T-helper 2 cell treated with Interferon-gamma antibody and Interleukin-4, amounts not matched to agents 5 μg/mL and 100 μg/mL, for 36 hours (primary cell): ENCODE results near the gene NLRP2B.
"Not testable (repeated sequence)": the region's sequence is repeated elsewhere in the genome, so short reads cannot be mapped to it uniquely, and the experiment has no call there.

ENCODE experiments used
- DNase-seq: peaks from one replicate; pipeline ENCODE4 v3.0.0; 2021; ENCODE audit warnings: low spot score
- H3K27ac Mint-ChIP-seq: one replicate; pipeline ENCODE4 v1.8.0; 2021; ENCODE audit warnings: mild to moderate bottlenecking, mixed read lengths
- H3K27me3 Mint-ChIP-seq: one replicate; pipeline ENCODE4 v1.8.0; 2021; ENCODE audit warnings: low read depth, mixed read lengths
- H3K36me3 Mint-ChIP-seq: one replicate; pipeline ENCODE4 v1.8.0; 2021; ENCODE audit warnings: low read depth, mixed read lengths
- H3K4me1 Mint-ChIP-seq: one replicate; pipeline ENCODE4 v1.8.0; 2021; ENCODE audit warnings: low read depth, mixed read lengths
- H3K4me3 Mint-ChIP-seq: one replicate; pipeline ENCODE4 v1.8.0; 2022; ENCODE audit warnings: mild to moderate bottlenecking, moderate library complexity, mixed read lengths
- H3K9me3 Mint-ChIP-seq: one replicate; pipeline ENCODE4 v1.8.0; 2021; ENCODE audit warnings: mixed read lengths

The NLRP2B gene

GRCh38 chrX:57680160-57680559, at the start of gene NLRP2B:
TSS of gene NLRP2B (minus strand) at chrX:57680260.
- no peaks in the 10 kb centered on the region for H3K27me3 Mint-ChIP-seq
- no peaks in the 10 kb centered on the region for H3K36me3 Mint-ChIP-seq
- no peak within 1 kb of the TSS for H3K27ac Mint-ChIP-seq
- H3K9me3 Mint-ChIP-seq = no peaks in the 10 kb centered on the region
- no peak within 1 kb of the TSS for H3K4me3 Mint-ChIP-seq
- H3K4me1 Mint-ChIP-seq = no peaks in the 10 kb centered on the region
- no peak for DNase-seq

GRCh38 chrX:57725995-57726394, 45.9 kb upstream of the NLRP2B start:
- H3K27ac Mint-ChIP-seq, H3K4me1 Mint-ChIP-seq, H3K27me3 Mint-ChIP-seq, H3K36me3 Mint-ChIP-seq, H3K4me3 Mint-ChIP-seq, DNase-seq: not testable (repeated sequence)
- peaks cover 12% of the 10 kb centered on the region for H3K9me3 Mint-ChIP-seq

- Mint-ChIP-seq H3K4me1 (no peaks in the 10 kb centered on the region), H3K27me3 (no peaks in the 10 kb centered on the region), H3K9me3 (no peaks in the 10 kb centered on the region), H3K4me3 (no peak overlapping the region), H3K36me3 (no peaks in the 10 kb centered on the region), H3K27ac (no peak overlapping the region)
- DNase-seq = no peak
Measured at GRCh38 chrX:57681341-57681740, 1.3 kb upstream of the NLRP2B start.

GRCh38 chrX:57678686-57679428, 1.2 kb downstream of the NLRP2B start:
- no peaks in the 10 kb centered on the region for H3K4me1 Mint-ChIP-seq
- no peak for DNase-seq
- no peaks in the 10 kb centered on the region for H3K36me3 Mint-ChIP-seq
- peaks cover under 1% of the 10 kb centered on the region for H3K9me3 Mint-ChIP-seq
- H3K27me3 Mint-ChIP-seq = no peaks in the 10 kb centered on the region
- H3K4me3 Mint-ChIP-seq = no peak overlapping the region
- H3K27ac Mint-ChIP-seq = no peak overlapping the region

- Mint-ChIP-seq H3K27ac (no peak overlapping the region), H3K36me3 (no peaks in the 10 kb centered on the region), H3K4me3 (no peak overlapping the region), H3K9me3 (peaks cover 4% of the 10 kb centered on the region), H3K27me3 (no peaks in the 10 kb centered on the region), H3K4me1 (no peaks in the 10 kb centered on the region)
- DNase-seq = no peak
Measured at GRCh38 chrX:57677132-57677858, 2.8 kb downstream of the NLRP2B start.

GRCh38 chrX:57675320-57675719, 4.7 kb downstream of the NLRP2B start:
- no peak for DNase-seq
- Mint-ChIP-seq H3K9me3 (peaks cover 4% of the 10 kb centered on the region), H3K36me3 (no peaks in the 10 kb centered on the region), H3K27ac (no peak overlapping the region), H3K4me3 (no peak overlapping the region), H3K27me3 (no peaks in the 10 kb centered on the region), H3K4me1 (no peaks in the 10 kb centered on the region)

GRCh38 chrX:57674861-57675260, 5.2 kb downstream of the NLRP2B start:
- no peak overlapping the region for H3K4me3 Mint-ChIP-seq
- no peak for DNase-seq
- H3K27ac Mint-ChIP-seq = no peak overlapping the region
- H3K4me1 Mint-ChIP-seq = no peaks in the 10 kb centered on the region
- H3K27me3 Mint-ChIP-seq = no peaks in the 10 kb centered on the region
- H3K9me3 Mint-ChIP-seq = peaks cover 4% of the 10 kb centered on the region
- no peaks in the 10 kb centered on the region for H3K36me3 Mint-ChIP-seq

- no peaks in the 10 kb centered on the region for H3K4me1 Mint-ChIP-seq
- no peaks in the 10 kb centered on the region for H3K36me3 Mint-ChIP-seq
- no peak for DNase-seq
- H3K9me3 Mint-ChIP-seq = peaks cover 4% of the 10 kb centered on the region
- H3K27me3 Mint-ChIP-seq = no peaks in the 10 kb centered on the region
- no peak overlapping the region for H3K4me3 Mint-ChIP-seq
- H3K27ac Mint-ChIP-seq = no peak overlapping the region
Measured at GRCh38 chrX:57669961-57670360, 10.1 kb downstream of the NLRP2B start.

GRCh38 chrX:57667010-57667409, 13.1 kb downstream of the NLRP2B start:
- H3K27me3 Mint-ChIP-seq = no peaks in the 10 kb centered on the region
- no peaks in the 10 kb centered on the region for H3K36me3 Mint-ChIP-seq
- H3K27ac Mint-ChIP-seq = no peak overlapping the region
- no peak for DNase-seq
- no peaks in the 10 kb centered on the region for H3K9me3 Mint-ChIP-seq
- no peak overlapping the region for H3K4me3 Mint-ChIP-seq
- H3K4me1 Mint-ChIP-seq = no peaks in the 10 kb centered on the region

GRCh38 chrX:57655065-57655464, 25.0 kb downstream of the NLRP2B start:
- no peak overlapping the region for H3K4me3 Mint-ChIP-seq
- H3K36me3 Mint-ChIP-seq = no peaks in the 10 kb centered on the region
- no peak for DNase-seq
- H3K4me1 Mint-ChIP-seq = no peaks in the 10 kb centered on the region
- H3K27me3 Mint-ChIP-seq = no peaks in the 10 kb centered on the region
- peaks cover 4% of the 10 kb centered on the region for H3K9me3 Mint-ChIP-seq
- H3K27ac Mint-ChIP-seq = no peak overlapping the region

- H3K4me1 Mint-ChIP-seq = no peaks in the 10 kb centered on the region
- H3K4me3 Mint-ChIP-seq = no peak overlapping the region
- peaks cover 4% of the 10 kb centered on the region for H3K9me3 Mint-ChIP-seq
- H3K27ac Mint-ChIP-seq = no peak overlapping the region
- H3K36me3 Mint-ChIP-seq = no peaks in the 10 kb centered on the region
- no peaks in the 10 kb centered on the region for H3K27me3 Mint-ChIP-seq
- DNase-seq = no peak
Measured at GRCh38 chrX:57652705-57653104, 27.4 kb downstream of the NLRP2B start.

- no peak overlapping the region for H3K4me3 Mint-ChIP-seq
- no peak overlapping the region for H3K27ac Mint-ChIP-seq
- no peaks in the 10 kb centered on the region for H3K4me1 Mint-ChIP-seq
- H3K36me3 Mint-ChIP-seq = no peaks in the 10 kb centered on the region
- peaks cover 4% of the 10 kb centered on the region for H3K9me3 Mint-ChIP-seq
- no peaks in the 10 kb centered on the region for H3K27me3 Mint-ChIP-seq
- no peak for DNase-seq
Measured at GRCh38 chrX:57651169-57651919, 28.7 kb downstream of the NLRP2B start.

- no peak overlapping the region for H3K4me3 Mint-ChIP-seq
- no peaks in the 10 kb centered on the region for H3K27me3 Mint-ChIP-seq
- no peaks in the 10 kb centered on the region for H3K9me3 Mint-ChIP-seq
- DNase-seq = no peak
- no peaks in the 10 kb centered on the region for H3K4me1 Mint-ChIP-seq
- no peak overlapping the region for H3K27ac Mint-ChIP-seq
- H3K36me3 Mint-ChIP-seq = no peaks in the 10 kb centered on the region
Measured at GRCh38 chrX:57647020-57647419, 33.0 kb downstream of the NLRP2B start.

GRCh38 chrX:57643698-57644097, 36.4 kb downstream of the NLRP2B start:
- Mint-ChIP-seq H3K9me3 (no peaks in the 10 kb centered on the region), H3K4me3 (no peak overlapping the region), H3K4me1 (no peaks in the 10 kb centered on the region), H3K27me3 (no peaks in the 10 kb centered on the region), H3K36me3 (no peaks in the 10 kb centered on the region), H3K27ac (no peak overlapping the region)
- no peak for DNase-seq
